ENCODE data around the gene CLEC18C.
"Not testable (repeated sequence)": the region's sequence is repeated elsewhere in the genome, so short reads cannot be mapped to it uniquely, and the experiment has no call there.

The CLEC18C gene

GRCh38 chr16:70159355-70160348, 13.9 kb upstream of the CLEC18C start:
- DNase-seq = no peak

GRCh38 chr16:70160388-70160787, 13.2 kb upstream of the CLEC18C start:
- DNase-seq = no peak

GRCh38 chr16:70160821-70161220, 12.8 kb upstream of the CLEC18C start:
- no peak for DNase-seq

GRCh38 chr16:70161350-70161749, 12.2 kb upstream of the CLEC18C start:
- DNase-seq = no peak

GRCh38 chr16:70162041-70162451, 11.5 kb upstream of the CLEC18C start:
- DNase-seq = no peak

- no peak for DNase-seq
These were observed 10.0 kb upstream of the CLEC18C start for GRCh38 chr16:70163596-70163995.

GRCh38 chr16:70166688-70167087, 6.9 kb upstream of the CLEC18C start:
- DNase-seq = not testable (repeated sequence)

- not testable (repeated sequence) for DNase-seq
These were observed 329 bp downstream of the CLEC18C start for GRCh38 chr16:70173916-70174315.

GRCh38 chr16:70174387-70174932, 873 bp downstream of the CLEC18C start:
- not testable (repeated sequence) for DNase-seq

- not testable (repeated sequence) for DNase-seq
These were observed 14.4 kb downstream of the CLEC18C start for GRCh38 chr16:70187858-70188607.

GRCh38 chr16:70188608-70188915, 15.0 kb downstream of the CLEC18C start:
- DNase-seq = peak; percentile 51

GRCh38 chr16:70190574-70190973, 17.0 kb downstream of the CLEC18C start:
- not testable (repeated sequence) for DNase-seq

- DNase-seq = not testable (repeated sequence)
These were observed 23.2 kb downstream of the CLEC18C start for GRCh38 chr16:70196683-70197300.

GRCh38 chr16:70197611-70198010, 24.0 kb downstream of the CLEC18C start:
- not testable (repeated sequence) for DNase-seq

GRCh38 chr16:70198230-70198629, 24.6 kb downstream of the CLEC18C start:
- not testable (repeated sequence) for DNase-seq

GRCh38 chr16:70198666-70199065, 25.1 kb downstream of the CLEC18C start:
- DNase-seq = not testable (repeated sequence)

- not testable (repeated sequence) for DNase-seq
These were observed 25.6 kb downstream of the CLEC18C start for GRCh38 chr16:70199170-70199569.

- DNase-seq = not testable (repeated sequence)
These were observed 26.5 kb downstream of the CLEC18C start for GRCh38 chr16:70200063-70200462.

GRCh38 chr16:70203508-70203907, 29.9 kb downstream of the CLEC18C start:
- not testable (repeated sequence) for DNase-seq

GRCh38 chr16:70204010-70204409, 30.4 kb downstream of the CLEC18C start:
- DNase-seq = not testable (repeated sequence)

- DNase-seq = not testable (repeated sequence)
These were observed 31.2 kb downstream of the CLEC18C start for GRCh38 chr16:70204668-70205405.

GRCh38 chr16:70206382-70206781, 32.8 kb downstream of the CLEC18C start:
- DNase-seq = not testable (repeated sequence)
